HepG2 (cell line): Measurements from ENCODE around the gene CRK. TPM values are rescaled to one million over a fixed set of nuclear protein-coding genes. Genes with fewer than 3 reads are reported as not detected.

Experiments
- ATAC-seq: fragments of 200-7000 bp; cut with Tn5 transposase; 3 replicates; pipeline ENCODE4 v1.9.1; 2020; ENCODE audit warnings: mild to moderate bottlenecking, moderate library complexity
- BruUV-seq: library from RNA; stranded (reverse); fragments of 400-500 nt; replicated peaks from 2 replicates; lab custom pipeline; 2021; lab: Mats Ljungman, UMichigan
- CTCF ChIA-PET: fragments of 300-600 bp; formaldehyde crosslinking; extraction: SDS; loops from one replicate; lab custom pipeline; 2021; ENCODE audit warnings: low total read pairs, inconsistent platforms, low intra/inter-chr PET ratio; lab: Yijun Ruan, JAX
- POLR2A ChIA-PET: fragments of 350-600 bp; sonication (Branson Sonifier 250); formaldehyde crosslinking; loops from one replicate; lab custom pipeline; 2020; ENCODE audit warnings: antibody characterized with exemption, inconsistent platforms; lab: Yijun Ruan, JAX
- DNase-seq: peaks from one replicate; pipeline ENCODE4 v3.0.0-alpha.2; 2015; ENCODE audit warnings: low spot score
- FAIRE-seq: peaks from 3 replicates; lab custom pipeline; 2011; peaks lifted over from hg19 to GRCh38; lab: Jason Lieb, UNC
- H2AFZ ChIP-seq: one replicate; pipeline ENCODE4 v1.6.1; 2011; ENCODE audit warnings: low read length, inconsistent platforms
- H3K27ac ChIP-seq: fragments of 300-600 bp; 3 replicates; pipeline ENCODE4 v1.8.0; 2011; ENCODE audit warnings: mixed run types, mild to moderate bottlenecking, mixed read lengths, low read length, inconsistent platforms; ENCODE audit not compliant: insufficient read depth; ENCODE audit errors: extremely low read length
- H3K27me3 ChIP-seq, 2 experiments: fragments of 200-600 bp in 1 of 2; 2 replicates in 1 of 2; 3 replicates in 1 of 2; pipeline versions ENCODE4 v1.6.0 to v1.8.0; 2011; ENCODE audit warnings: low read length in 2 of 2, mild to moderate bottlenecking in 2 of 2, moderate library complexity in 2 of 2, inconsistent platforms in 1 of 2; ENCODE audit not compliant: insufficient read depth in 2 of 2, control insufficient read depth in 1 of 2
- H3K36me3 ChIP-seq, 2 experiments: fragments of 200-600 bp in 1 of 2; replicated peaks in 1 of 2; 2 replicates in 1 of 2; 3 replicates in 1 of 2; pipeline versions ENCODE4 v1.5.1 to v1.8.0; 2011; ENCODE audit warnings: low read length in 2 of 2, inconsistent platforms in 1 of 2; ENCODE audit not compliant: insufficient read depth in 2 of 2, control insufficient read depth in 1 of 2
- H3K4me1 ChIP-seq: 2 replicates; pipeline ENCODE4 v1.5.1; 2012; ENCODE audit warnings: low read length, inconsistent platforms; ENCODE audit not compliant: insufficient read depth
- H3K4me2 ChIP-seq: 2 replicates; pipeline ENCODE4 v1.6.0; 2011; ENCODE audit warnings: low read depth, low read length, inconsistent platforms
- H3K4me3 ChIP-seq, 3 experiments: fragments of 200-600 bp in 1 of 3; sonication (generic), shearing (Covaris generic) in 1 of 3; replicated peaks in 1 of 3; 2 replicates each; pipeline ENCODE4 v1.5.1; 2011 to 2016; ENCODE audit warnings: low read length in 3 of 3, inconsistent platforms in 2 of 3, low read depth in 2 of 3, mild to moderate bottlenecking in 2 of 3, control low read depth in 1 of 3, mixed read lengths in 1 of 3; ENCODE audit not compliant: insufficient read depth in 1 of 3
- H3K79me2 ChIP-seq: one replicate; pipeline ENCODE4 v1.6.1; 2011; ENCODE audit warnings: low read length, inconsistent platforms; ENCODE audit not compliant: insufficient read depth
- H3K9ac ChIP-seq: 2 replicates; pipeline ENCODE4 v1.6.0; 2011; ENCODE audit warnings: mild to moderate bottlenecking, low read depth, low read length, inconsistent platforms; ENCODE audit not compliant: insufficient read depth
- H3K9me3 ChIP-seq: 2 replicates; pipeline ENCODE4 v1.5.1; 2012; ENCODE audit warnings: mild to moderate bottlenecking, low read length
- H4K20me1 ChIP-seq: 2 replicates; pipeline ENCODE4 v1.6.0; 2011; ENCODE audit warnings: inconsistent platforms, mild to moderate bottlenecking, low read length, moderate library complexity; ENCODE audit not compliant: insufficient read depth
- DNMT3B ChIP-seq: conservative IDR thresholded peaks from 2 replicates; pipeline ENCODE4 v1.6.1; 2016; ENCODE audit warnings: missing biosample characterization, control low read depth
- HOXD1 ChIP-seq: sonication (generic); formaldehyde crosslinking; IDR thresholded peaks from 2 replicates; pipeline ENCODE4 v1.5.0; 2020; ENCODE audit warnings: missing genetic modification reagents
- JARID2 ChIP-seq: sonication (generic); formaldehyde crosslinking; IDR thresholded peaks from 2 replicates; pipeline ENCODE4 v1.8.1; 2023; ENCODE audit warnings: missing genetic modification reagents, inconsistent platforms; ENCODE audit not compliant: insufficient replicate concordance
- MEIS1 ChIP-seq: sonication (generic); formaldehyde crosslinking; IDR thresholded peaks from 2 replicates; pipeline ENCODE4 v1.9.0; 2021; ENCODE audit warnings: mild to moderate bottlenecking, missing genetic modification reagents, moderate library complexity, borderline replicate concordance
- NPAS2 ChIP-seq: sonication (generic); formaldehyde crosslinking; IDR thresholded peaks from 2 replicates; pipeline ENCODE4 v1.8.0; 2022; ENCODE audit warnings: mild to moderate bottlenecking, missing genetic modification reagents, borderline replicate concordance
- YEATS4 ChIP-seq: sonication (generic); formaldehyde crosslinking; IDR thresholded peaks from 2 replicates; pipeline ENCODE4 v1.4.0; 2020; ENCODE audit warnings: missing genetic modification reagents, borderline replicate concordance
- ZBTB1 ChIP-seq: sonication (generic); formaldehyde crosslinking; IDR thresholded peaks from 2 replicates; pipeline ENCODE4 v1.4.0; 2020; ENCODE audit warnings: missing genetic modification reagents, borderline replicate concordance
- ZNF10 ChIP-seq: sonication (generic); formaldehyde crosslinking; IDR thresholded peaks from 2 replicates; pipeline ENCODE4 v1.4.0; 2020; ENCODE audit warnings: mild to moderate bottlenecking, low read depth, missing genetic modification reagents, borderline replicate concordance
- ZNF75D ChIP-seq: sonication (generic); formaldehyde crosslinking; IDR thresholded peaks from 2 replicates; pipeline ENCODE4 v1.8.1; 2023; ENCODE audit warnings: missing genetic modification reagents, mild to moderate bottlenecking, borderline replicate concordance
- WGBS: methylation state at CpG from one replicate; pipeline ENCODE4 v1.1.6; 2017; ENCODE audit warnings: low lambda C conversion rate; 5-methylcytosine and 5-hydroxymethylcytosine counted together
- in situ Hi-C: cut with HindIII; loops from 2 replicates; pipeline ENCODE4 v1.10.0; 2017; ENCODE audit warnings: low pct_unique_long_range_greater_than_20kb; ENCODE audit not compliant: extremely low pct_ligation_motif_present
- intact Hi-C: fragments of 100-400 bp; cut with micrococcal nuclease; formaldehyde crosslinking; loops from one replicate; pipeline ENCODE4 v1.10.0; 2022; ENCODE audit not compliant: unreplicated experiment
- polyA plus RNA-seq, 8 experiments: library from polyadenylated mRNA; depleted of rRNA in 3 of 8; stranded (reverse) in 7 of 8; unstranded in 1 of 8; fragments of >200 nt; fragmentation: Illumina TruSeq in 4 of 8; extraction: Trizol in 4 of 8; gene quantifications; 2 replicates each; pipeline versions ENCODE4 v1.2.1 to v1.2.3, GENCODE V29; 2011 to 2016; ENCODE audit warnings: low read depth in 4 of 8, missing spikeins in 1 of 8, mixed read lengths in 1 of 8; ENCODE audit not compliant: insufficient read depth in 1 of 8
- total RNA-seq, 5 experiments: library from RNA; depleted of rRNA; stranded (reverse); fragments of >200 nt; fragmentation: Illumina TruSeq; extraction: Trizol; gene quantifications; 2 replicates each; pipeline ENCODE4 v1.2.3, GENCODE V29; 2016; ENCODE audit warnings: low read depth in 1 of 5
- TF ChIP-seq, protein P1 (sequence below): IDR thresholded peaks from 2 replicates; pipeline ENCODE4 v1.6.1; 2016; ENCODE audit warnings: low read depth, control low read depth
- TF ChIP-seq, protein P2 (sequence below): sonication (generic); formaldehyde crosslinking; conservative IDR thresholded peaks from 2 replicates; pipeline ENCODE4 v1.8.1; 2023; ENCODE audit warnings: missing genetic modification reagents
- TF ChIP-seq, protein P3 (sequence below): sonication (generic); formaldehyde crosslinking; IDR thresholded peaks from 2 replicates; pipeline ENCODE4 v1.5.1; 2020; ENCODE audit warnings: mild to moderate bottlenecking, moderate library complexity, missing genetic modification reagents
- TF ChIP-seq, protein P4 (sequence below): sonication (generic); formaldehyde crosslinking; IDR thresholded peaks from 2 replicates; pipeline ENCODE4 v1.4.0; 2020; ENCODE audit warnings: missing genetic modification reagents

CRK gene
- total and polyA plus RNA-seq, 2 of the 13 experiments (the other 11 are each of a cell fraction or from before 2014, with no cell fraction given), result 47.4 to 54.2 TPM

DNA sequence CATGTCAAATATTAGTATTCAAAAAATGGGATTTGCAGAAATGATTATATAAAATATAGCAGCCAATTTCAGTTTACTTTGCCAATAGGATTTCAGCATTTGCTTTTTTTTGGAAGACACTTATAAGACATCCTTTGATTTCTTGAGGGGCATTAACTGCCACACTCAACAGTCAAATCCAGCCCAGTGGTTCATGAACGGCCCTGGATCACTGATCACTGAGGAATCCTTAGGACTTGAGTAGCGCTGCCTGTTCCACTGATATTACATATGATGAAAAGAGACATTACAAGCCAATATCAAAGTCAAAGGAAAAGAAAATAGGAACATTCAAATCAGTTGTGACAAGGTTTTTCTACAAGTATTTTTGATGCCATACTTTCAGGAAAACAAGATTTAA, 35.1 kb downstream of the CRK start:
- H3K4me1 ChIP-seq, result no peaks in the 10 kb centered on the region
- no peak overlapping the region for H2AFZ ChIP-seq
- no peaks in the 10 kb centered on the region for H3K9me3 ChIP-seq
- in situ Hi-C loops, result no loop called here
- no peak overlapping the region for H3K9ac ChIP-seq
- no peak overlapping the region for H3K27ac ChIP-seq
- H4K20me1 ChIP-seq, result 0 out of 2 replicates have a peak, but pooled peaks cover under 1% of the 10 kb centered on the region
- H3K4me3 ChIP-seq, result no peak overlapping the region
- ATAC-seq (no peak), FAIRE-seq (no peak)
- CTCF ChIA-PET, result no interaction called here
- TF ChIP-seq ZBTB1 (CRISPR knock-in tag), result no peak
- no peak for TF ChIP-seq ZNF75D (CRISPR knock-in tag)
- TF ChIP-seq, protein P1, sequence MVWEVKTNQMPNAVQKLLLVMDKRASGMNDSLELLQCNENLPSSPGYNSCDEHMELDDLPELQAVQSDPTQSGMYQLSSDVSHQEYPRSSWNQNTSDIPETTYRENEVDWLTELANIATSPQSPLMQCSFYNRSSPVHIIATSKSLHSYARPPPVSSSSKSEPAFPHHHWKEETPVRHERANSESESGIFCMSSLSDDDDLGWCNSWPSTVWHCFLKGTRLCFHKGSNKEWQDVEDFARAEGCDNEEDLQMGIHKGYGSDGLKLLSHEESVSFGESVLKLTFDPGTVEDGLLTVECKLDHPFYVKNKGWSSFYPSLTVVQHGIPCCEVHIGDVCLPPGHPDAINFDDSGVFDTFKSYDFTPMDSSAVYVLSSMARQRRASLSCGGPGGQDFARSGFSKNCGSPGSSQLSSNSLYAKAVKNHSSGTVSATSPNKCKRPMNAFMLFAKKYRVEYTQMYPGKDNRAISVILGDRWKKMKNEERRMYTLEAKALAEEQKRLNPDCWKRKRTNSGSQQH (CRISPR knock-in tag), result no peak
- no peak for TF ChIP-seq ZNF10 (CRISPR knock-in tag)
- no peak for TF ChIP-seq YEATS4 (CRISPR knock-in tag)
- no peak for TF ChIP-seq NPAS2 (CRISPR knock-in tag)
- TF ChIP-seq, protein P2, sequence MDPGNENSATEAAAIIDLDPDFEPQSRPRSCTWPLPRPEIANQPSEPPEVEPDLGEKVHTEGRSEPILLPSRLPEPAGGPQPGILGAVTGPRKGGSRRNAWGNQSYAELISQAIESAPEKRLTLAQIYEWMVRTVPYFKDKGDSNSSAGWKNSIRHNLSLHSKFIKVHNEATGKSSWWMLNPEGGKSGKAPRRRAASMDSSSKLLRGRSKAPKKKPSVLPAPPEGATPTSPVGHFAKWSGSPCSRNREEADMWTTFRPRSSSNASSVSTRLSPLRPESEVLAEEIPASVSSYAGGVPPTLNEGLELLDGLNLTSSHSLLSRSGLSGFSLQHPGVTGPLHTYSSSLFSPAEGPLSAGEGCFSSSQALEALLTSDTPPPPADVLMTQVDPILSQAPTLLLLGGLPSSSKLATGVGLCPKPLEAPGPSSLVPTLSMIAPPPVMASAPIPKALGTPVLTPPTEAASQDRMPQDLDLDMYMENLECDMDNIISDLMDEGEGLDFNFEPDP (CRISPR knock-in tag), result no peak
- no peak for TF ChIP-seq DNMT3B (CRISPR knock-in tag)
- no peak for TF ChIP-seq MEIS1 (CRISPR knock-in tag)
- TF ChIP-seq, protein P3, sequence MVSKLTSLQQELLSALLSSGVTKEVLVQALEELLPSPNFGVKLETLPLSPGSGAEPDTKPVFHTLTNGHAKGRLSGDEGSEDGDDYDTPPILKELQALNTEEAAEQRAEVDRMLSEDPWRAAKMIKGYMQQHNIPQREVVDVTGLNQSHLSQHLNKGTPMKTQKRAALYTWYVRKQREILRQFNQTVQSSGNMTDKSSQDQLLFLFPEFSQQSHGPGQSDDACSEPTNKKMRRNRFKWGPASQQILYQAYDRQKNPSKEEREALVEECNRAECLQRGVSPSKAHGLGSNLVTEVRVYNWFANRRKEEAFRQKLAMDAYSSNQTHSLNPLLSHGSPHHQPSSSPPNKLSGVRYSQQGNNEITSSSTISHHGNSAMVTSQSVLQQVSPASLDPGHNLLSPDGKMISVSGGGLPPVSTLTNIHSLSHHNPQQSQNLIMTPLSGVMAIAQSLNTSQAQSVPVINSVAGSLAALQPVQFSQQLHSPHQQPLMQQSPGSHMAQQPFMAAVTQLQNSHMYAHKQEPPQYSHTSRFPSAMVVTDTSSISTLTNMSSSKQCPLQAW (CRISPR knock-in tag), result no peak
- no peak for TF ChIP-seq HOXD1 (CRISPR knock-in tag)
- TF ChIP-seq, protein P4, sequence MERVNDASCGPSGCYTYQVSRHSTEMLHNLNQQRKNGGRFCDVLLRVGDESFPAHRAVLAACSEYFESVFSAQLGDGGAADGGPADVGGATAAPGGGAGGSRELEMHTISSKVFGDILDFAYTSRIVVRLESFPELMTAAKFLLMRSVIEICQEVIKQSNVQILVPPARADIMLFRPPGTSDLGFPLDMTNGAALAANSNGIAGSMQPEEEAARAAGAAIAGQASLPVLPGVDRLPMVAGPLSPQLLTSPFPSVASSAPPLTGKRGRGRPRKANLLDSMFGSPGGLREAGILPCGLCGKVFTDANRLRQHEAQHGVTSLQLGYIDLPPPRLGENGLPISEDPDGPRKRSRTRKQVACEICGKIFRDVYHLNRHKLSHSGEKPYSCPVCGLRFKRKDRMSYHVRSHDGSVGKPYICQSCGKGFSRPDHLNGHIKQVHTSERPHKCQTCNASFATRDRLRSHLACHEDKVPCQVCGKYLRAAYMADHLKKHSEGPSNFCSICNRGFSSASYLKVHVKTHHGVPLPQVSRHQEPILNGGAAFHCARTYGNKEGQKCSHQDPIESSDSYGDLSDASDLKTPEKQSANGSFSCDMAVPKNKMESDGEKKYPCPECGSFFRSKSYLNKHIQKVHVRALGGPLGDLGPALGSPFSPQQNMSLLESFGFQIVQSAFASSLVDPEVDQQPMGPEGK (CRISPR knock-in tag), result no peak
- TF ChIP-seq JARID2, result no peak
- TF ChIP-seq, all 625 proteins: peak for 0
- no TSS peak for BruUV-seq
- Histone ChIP-seq H3K79me2 (peaks cover 8% of the 10 kb centered on the region), H3K36me3 (peaks cover 10 to 42% of the 10 kb centered on the region in 2 experiments; a peak in 4 of 5 replicates), H3K4me2 (no peak overlapping the region), H3K27me3 (no peaks in the 10 kb centered on the region)
- no peak for DNase-seq
- POLR2A ChIA-PET, result no interaction called here
- 91% methylated on average over 2 of the region's 2 CpGs for WGBS
- intact Hi-C loops, result no loop called here
